ENCODE results near the gene BEST1.
"Not testable (repeated sequence)": the region's sequence is repeated elsewhere in the genome, so short reads cannot be mapped to it uniquely, and the experiment has no call there.

The BEST1 gene

GRCh38 chr11:61964666-61965271 lies 14.6 kb downstream of the BEST1 start:
- not testable (repeated sequence) for FAIRE-seq

DNA sequence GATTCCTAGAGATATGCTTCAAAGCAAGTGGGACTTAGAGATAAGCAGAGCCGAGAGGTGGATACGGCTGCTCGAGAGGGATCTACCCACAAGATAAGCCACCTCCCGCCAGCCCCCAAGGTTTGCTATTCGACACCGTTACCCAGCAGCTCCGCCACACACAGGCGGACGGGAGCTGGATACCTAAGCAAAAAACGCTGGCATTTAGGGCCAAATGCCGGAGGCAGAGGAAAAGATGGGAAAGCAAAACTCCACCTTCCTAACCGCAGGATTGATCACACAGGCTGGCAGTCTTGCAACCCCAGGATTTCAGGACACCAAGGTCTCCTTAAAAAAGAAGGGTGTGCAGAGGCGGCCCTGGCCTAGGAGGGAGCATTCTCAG lies 16.6 kb downstream of the BEST1 start:
- FAIRE-seq = no peak

- FAIRE-seq = no peak
These were observed 17.2 kb downstream of the BEST1 start, which contains the start of gene FTH1 for GRCh38 chr11:61967116-61967923. FTH1 (minus strand) TSS chr11:61967634; CDS start chr11:61967425, 209 bp downstream.

GRCh38 chr11:61967924-61968757 lies 18.0 kb downstream of the BEST1 start:
- FAIRE-seq = no peak

GRCh38 chr11:61968758-61969390 lies 18.7 kb downstream of the BEST1 start:
- no peak for FAIRE-seq

GRCh38 chr11:61969391-61969758 lies 19.2 kb downstream of the BEST1 start:
- FAIRE-seq = no peak

DNA sequence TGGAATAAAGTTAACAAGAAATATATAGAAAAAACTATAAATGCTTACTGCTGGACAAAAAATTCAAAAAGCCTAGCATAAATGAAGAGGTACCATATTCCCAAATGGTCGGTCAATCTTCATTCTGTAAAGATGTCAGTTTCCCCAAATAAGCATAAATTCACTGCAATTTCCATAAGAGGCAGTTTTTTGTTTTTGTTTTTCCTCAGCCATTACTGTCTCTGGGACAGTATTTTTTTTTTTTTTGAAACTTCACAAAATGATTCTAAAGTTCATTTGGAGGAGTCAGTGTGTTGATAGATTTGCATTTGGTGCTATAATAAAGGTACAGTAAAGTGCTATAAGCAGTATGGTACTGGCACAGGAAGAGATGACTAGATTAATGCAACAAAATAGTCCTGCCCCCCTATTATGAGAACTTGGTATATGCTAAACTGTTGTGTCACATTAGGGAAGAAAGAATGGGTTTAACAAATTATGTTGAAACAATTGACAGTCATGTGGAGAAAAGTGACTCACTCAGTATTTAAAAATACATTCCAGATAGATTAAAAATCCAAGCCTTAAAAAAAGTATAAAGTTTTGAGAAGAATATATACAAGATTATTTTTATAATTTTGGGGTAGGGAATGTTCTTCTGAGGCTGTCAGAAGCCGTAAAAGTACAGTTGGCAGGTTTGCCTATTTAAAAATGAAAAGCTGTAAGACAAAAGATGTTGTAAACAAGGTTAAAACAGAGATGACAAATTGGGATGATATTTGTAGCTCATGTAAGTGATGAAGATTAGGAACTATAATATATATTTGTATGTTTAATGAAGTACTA lies 19.9 kb downstream of the BEST1 start:
- FAIRE-seq = no peak

- no peak for FAIRE-seq
These were observed 21.3 kb downstream of the BEST1 start for GRCh38 chr11:61971248-61972111.

GRCh38 chr11:61972112-61972671 lies 22.0 kb downstream of the BEST1 start:
- FAIRE-seq = no peak

DNA sequence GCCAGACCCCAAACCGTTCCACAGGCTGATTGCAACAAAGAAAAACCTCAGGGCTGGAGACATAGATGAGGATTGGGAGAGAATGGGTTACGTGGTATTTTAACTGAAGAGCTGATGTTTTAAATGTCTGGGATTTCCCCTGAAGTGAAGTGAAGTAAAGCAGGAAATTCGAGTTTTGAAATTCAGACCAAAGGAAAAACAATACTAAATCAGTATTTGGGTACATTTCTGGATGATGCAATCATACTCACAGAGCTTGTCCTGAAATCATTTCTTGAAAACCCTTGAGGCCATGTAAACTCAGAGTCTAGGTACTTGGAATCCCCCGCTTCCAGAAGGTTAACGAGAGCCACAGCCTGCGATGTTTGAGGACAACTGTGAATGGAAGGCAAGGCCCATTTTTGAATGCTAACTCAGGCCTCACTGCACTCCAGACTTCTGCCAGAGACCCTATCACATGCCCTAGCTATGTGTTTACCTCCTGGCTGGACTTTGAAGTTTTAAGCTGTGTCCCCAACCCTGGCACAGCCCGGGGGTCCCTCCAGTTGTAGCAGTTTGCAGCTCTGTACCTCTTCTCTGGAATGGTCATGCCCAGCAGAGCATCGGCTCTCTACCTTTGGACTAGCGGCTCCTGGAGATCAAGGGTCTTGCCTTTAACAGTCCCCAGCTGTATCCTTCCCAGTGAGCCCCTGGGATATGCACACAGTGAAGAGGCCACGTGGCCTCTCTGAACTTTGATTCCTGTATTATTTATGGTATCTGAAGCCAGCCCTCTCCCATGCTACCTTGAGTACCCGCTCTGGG lies 22.7 kb downstream of the BEST1 start:
- FAIRE-seq = no peak

DNA sequence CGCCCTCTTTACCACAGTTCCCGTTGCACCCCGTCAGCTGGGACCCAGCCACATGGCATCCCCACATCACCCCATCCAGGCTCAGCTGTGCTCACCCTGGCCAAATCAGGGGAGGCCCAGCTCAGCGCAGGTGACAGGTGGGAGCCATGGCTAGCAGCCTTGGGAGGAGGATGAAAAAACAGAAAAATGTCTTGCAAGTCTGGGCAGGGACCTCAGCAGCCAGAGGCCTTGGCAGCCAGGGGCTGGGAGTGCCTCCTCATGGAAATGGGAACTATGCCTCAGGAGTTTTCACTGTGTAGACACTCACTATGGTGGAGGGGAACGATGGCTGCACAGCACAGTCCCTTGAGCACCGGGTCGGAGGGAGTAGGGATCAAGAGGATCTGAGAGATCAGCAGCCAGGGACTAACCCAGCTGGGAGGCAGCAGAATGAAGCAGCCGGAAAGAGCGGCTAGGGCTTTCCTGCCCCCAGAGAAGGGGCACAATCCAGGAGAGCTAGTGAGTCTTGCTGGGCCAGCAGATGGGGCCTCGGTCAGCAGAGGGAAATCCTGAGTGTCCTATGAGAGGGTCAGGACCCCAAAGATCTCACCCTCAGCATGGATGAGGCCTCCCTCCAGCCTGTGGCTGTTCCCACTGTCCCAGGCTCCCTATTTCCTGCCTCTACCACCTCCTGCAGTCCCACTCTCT lies 23.5 kb downstream of the BEST1 start:
- no peak for FAIRE-seq

DNA sequence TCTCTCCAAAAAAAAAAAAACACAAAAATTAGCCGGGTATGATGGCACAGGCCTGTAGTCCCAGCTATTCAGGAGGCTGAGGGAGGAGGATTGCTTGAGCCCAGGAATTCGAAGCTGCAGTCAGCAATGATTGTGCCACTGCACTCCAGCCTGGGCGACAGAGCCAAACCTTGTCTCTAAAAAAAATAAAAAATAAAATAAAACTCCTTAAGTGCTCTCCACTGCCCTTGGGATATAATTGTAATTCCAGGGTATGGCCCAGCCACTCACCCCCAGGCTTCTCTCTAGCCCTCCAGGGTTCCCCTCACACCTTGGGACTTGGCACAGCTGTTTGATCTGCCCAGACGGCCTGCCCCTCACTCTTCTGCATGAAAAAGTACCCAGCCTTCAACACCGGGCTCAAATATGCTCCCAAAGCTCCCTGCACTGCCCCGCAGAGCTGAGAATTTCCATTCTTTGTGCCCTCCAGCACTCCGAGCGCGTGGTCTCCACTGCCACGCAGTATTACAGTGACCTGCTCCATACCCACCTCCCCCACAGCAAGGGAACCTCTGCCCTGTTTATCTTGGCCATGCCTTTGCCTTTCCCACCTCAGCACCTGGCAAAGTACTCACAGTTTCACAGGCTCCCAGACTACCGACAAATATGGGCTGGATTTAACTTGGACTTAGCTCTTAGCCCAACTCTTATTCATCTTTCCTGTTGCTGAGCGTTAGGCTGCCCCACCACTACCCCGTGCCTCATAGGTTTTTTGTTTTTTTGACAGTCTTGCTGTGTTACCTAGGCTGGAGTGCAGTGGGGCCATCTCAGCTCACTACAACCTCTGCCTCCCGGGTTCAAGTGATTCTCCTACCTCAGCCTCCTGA lies 24.8 kb downstream of the BEST1 start:
- no peak for FAIRE-seq

DNA sequence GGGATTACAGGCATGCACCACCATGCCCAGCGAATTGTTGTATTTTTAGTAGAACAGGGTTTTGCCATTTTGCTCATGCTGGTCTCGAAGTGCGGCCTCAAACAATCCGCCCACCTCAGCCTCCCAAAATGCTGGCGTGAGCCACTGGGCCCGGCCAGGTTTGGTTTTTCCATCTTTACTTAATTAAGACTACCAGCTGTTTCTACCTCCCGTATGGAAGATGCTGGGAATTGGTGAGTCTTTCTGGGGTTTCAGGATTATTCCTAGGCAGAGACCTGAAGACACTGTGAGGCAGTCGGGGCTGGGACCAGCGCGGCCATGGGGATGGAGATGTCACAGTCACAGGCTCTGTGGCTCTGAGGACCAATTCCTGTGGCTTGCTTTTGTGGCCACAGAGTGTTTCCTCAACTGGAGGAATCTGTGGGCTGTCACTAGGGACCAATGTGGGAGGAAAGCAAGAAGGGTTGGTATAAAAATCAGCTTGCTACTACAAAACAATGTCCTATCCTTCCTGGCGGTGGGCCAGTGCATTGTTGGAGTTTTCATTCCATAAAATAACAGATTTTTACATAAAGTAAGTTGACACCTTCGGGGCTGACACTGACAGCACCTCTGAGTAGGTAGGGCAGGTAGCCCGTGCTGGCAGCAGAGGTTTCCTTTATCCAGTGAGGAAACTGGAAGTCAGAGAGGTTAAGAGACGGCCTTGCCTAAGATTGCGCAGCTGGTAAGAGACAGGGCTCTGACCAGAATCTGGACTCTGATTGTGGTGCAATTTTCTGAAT lies 25.7 kb downstream of the BEST1 start:
- no peak for FAIRE-seq

DNA sequence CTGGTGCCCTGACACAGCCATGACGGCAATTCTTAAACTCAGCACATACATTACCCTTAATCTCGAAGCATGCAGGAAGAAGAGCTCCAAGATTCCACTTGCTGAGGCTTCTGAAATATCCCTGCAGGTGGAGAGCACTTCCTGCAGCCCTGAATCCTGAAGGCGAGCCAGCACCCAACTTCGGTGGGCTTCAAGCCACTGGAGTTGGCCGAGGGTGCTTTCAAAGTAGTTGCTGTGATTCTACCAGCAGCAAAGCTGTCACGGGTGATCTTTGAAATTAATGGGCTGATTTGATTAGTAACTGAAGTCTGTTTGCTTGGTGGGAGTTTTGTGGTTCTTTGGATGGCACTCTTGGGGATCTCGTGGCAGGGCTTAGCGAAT lies 26.3 kb downstream of the BEST1 start:
- FAIRE-seq = no peak

DNA sequence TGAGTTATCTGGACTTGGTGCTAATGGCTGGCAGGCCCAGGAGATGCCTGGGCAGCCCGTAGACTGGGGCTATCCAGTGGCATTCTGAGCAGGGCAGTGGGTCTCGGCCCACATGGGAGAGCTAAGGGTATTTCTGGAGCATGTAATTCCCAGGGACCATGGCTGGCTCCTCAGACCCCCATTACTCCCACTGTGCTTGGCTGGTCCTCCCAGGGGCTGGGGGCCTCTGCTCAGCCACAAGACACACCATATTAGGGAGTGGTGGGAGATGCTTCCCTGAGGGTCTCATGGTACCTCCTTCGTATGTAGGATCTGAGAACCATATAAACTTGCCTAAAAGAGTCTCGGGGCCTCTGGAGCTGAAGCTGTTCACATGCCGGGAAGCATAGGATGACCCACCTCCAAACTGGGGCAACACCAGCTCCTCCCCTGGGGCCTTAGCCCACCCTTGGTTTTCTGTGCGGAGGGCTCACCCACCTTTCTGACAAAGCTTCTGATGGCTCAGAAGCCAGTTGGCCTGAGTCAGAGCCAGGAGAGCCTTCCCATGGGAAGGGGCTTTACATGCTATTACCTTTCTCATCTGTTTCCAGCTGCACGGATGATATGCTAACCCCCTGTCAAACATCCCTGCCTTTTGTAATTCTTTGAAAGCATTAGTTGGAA lies 26.8 kb downstream of the BEST1 start:
- no peak for FAIRE-seq

- no peak for FAIRE-seq
These were observed 28.8 kb downstream of the BEST1 start for GRCh38 chr11:61978703-61979661.
